HG03558 (cell line): ENCODE results near the gene AP2A2.

ENCODE experiments used
- ATAC-seq: cut with Tn5 transposase; IDR thresholded peaks from one replicate; pipeline ENCODE4 v1.9.1; 2021; ENCODE audit warnings: moderate number of reproducible peaks; ENCODE audit not compliant: unreplicated experiment; ENCODE audit errors: extremely low read depth

Gene AP2A2

DNA sequence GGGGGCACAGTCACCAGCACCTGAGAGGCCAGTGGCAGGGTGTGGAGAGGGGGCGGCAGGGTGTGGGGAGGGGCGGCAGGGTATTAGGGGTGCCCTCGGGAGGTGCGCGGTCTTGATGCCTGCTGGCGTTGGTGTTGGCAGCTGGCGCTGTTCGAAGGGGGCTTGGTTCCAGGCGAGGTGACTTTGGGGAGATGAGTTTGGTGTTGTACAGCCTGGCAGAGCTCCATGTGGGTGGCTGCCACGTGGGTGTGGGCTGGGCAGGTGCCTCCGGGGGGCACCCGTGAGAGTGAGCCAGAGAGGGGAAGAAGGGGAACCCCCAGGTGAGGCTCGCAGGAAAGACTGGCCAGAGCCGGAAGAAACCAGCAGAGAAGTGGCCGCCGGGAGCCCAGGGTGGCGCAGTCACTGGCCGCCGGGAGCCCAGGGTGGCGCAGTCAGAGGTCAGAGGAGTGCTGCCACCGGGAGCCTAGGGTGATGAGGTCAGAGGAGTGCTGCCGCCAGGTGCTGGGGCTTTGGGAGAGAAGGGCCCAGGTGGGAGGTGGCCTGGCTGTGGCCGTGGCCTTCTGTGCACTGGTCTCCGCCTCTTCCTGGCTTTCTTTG is 66.1 kb downstream of the AP2A2 start:
- no peak for ATAC-seq

DNA sequence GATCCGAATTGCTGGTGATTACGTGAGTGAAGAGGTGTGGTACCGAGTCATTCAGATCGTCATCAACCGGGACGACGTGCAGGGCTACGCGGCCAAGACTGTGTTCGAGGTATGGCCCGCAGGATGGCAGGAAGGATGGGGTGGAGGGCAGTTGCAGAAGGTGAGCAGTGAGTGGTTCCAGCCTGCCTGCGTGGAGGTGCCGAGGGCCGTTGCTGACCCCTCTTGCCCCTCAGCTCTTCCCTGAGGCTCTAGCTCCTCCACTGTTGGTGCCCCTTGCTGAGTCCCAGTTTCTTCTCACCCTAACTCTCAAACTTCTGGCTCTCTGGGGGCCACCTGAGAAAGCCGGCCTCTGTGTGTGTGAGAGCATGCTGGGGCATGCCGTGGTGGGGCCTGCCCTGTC is 66.9 kb downstream of the AP2A2 start:
- no peak for ATAC-seq

DNA sequence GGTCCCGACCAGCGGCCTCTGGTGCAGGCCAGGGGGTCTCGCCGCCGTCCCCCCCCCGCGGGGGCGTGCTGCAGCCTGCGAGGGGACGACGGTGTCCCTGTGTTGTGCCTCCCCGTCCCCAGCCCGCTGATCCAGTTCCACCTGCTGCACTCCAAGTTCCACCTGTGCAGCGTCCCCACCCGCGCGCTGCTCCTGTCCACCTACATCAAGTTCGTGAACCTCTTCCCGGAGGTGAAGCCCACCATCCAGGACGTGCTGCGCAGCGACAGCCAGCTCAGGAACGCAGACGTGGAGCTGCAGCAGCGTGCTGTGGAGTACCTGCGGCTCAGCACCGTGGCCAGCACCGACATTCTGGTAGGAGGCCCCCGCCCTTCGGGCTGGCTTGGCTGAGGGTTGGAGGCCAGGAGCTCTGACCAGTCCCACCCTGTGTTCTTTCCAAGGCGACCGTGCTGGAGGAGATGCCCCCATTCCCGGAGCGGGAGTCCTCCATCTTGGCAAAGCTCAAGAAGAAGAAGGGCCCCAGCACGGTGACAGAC is 68.0 kb downstream of the AP2A2 start:
- no peak for ATAC-seq

GRCh38 chr11:995044-995751 is 69.5 kb downstream of the AP2A2 start:
- ATAC-seq = no peak

DNA sequence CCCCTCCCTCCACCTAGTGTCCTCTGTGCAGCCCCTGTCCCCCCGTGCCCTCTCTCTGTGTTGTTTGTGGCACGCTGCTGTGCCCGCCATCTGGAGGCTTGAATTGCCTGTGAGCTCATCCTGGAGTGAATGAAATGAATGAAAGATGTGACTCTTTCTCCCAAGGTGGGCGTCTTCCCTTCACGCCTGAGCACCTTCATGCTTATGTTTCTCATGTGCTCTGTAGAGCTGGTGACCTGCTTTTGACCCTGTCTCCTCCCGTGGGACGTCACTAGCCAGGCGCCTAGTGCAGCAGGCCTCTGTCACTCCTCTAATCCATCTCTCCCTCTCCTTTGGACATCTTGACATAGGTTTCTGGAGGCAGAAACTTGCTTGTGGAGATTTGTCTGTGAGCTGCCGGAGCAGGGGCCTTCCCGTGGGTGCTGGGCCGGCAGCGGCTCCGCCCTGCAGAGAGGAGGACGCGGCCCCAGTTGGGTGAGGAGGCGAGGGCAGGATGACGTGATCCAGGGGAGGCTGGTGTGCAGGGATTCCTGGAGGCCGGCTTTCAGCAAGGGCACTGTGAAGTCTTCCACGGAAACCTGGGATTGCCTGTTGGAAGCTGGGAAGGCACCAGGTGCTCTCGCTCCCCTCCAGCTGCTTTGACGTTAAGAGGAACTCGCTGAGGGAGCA is 70.2 kb downstream of the AP2A2 start:
- no peak for ATAC-seq

DNA sequence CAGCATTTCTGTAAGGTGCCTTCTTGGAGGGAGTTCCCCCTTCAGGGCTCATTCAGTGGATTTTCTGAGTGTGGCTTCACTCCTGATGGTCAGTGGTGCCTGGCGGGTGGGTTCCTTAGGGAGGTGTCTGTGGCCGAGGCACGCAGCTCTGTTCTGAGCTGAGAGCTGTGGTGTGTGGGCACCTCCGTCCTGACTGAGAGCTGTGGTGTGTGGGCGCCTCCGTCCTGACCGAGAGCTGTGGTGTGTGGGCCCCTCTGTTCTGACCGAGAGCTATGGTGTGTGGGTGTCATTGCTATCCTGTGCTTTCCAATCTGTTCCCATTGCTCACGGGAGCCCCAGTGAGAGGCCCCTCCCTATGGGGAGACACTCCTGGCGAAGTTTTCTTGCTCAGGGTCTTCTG is 71.0 kb downstream of the AP2A2 start:
- no peak for ATAC-seq

- no peak for ATAC-seq
Observed at GRCh38 chr11:997907-998306, 72.2 kb downstream of the AP2A2 start.

DNA sequence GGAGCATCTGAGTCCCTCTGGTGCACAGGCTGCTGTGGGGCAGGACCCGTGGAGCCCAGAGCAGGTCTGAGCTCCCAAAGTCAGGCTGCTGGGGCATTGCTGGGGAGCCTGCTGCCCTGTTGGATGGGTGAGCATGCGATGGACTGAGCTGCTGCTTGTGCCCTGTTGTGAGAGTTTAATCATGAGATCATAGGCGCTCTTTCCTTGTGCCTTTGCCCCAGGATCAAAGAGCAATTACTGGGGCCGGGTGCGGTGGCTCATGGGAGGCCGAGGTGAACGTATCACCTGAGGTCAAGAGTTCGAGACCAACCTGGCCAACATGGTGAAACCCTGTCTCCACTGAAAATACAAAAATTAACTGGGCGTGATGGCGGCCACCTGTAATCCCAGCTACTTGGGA is 73.3 kb downstream of the AP2A2 start:
- no peak for ATAC-seq

- ATAC-seq = no peak
Observed at GRCh38 chr11:1000357-1001278, 74.9 kb downstream of the AP2A2 start.

- no peak for ATAC-seq
Observed at GRCh38 chr11:1001617-1002405, 76.1 kb downstream of the AP2A2 start.

DNA sequence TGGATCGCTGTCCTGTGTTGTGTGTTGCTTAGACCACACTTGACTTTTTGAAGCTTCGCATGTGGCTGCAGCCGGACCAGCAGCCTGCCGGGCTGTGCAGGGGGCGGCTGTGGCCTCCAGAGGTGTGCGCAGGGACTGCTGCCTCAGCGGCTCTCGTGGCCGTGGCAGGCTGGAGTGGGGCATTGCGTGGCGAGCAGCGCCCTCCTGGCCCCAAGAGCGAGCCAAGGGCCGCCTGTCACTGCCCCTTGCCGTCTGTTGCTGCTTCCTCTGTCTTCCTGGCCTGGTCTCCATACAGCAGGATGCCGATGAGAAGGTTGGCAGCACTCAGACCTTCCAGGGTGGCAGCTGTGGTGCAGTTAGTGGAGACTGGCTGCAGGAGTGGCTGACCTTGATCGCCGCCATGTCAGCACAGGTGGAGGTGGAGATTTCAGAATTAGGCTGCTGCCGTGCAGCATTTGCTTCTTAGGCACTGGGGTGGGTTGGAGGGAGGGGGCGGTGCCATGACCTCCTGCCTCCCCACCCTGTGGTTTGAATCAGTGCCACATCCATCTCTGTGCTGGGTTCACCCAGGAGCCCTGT is 76.8 kb downstream of the AP2A2 start:
- ATAC-seq = no peak

DNA sequence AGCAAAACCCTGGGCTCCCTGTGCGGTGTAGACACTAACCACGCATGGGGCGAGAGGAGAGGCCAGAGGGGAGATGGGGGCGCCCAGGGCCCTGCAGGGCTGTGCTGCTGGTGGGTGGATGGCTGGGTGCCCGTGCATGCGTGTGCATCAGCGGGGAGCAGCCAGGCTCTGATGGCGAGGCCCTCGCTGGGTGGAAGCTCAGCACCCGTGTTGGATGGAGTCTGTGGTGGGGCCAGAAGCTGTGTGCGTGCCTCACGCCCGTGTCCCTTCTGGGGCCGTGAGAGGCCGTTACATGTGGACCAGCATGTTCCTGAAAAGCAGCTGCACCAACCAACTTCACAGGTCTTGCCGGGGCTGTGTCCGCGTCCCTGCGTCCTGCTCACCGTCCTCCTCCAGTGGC is 77.5 kb downstream of the AP2A2 start:
- no peak for ATAC-seq

GRCh38 chr11:1005928-1006327 is 80.3 kb downstream of the AP2A2 start:
- no peak for ATAC-seq

GRCh38 chr11:1006762-1007161 is 81.1 kb downstream of the AP2A2 start:
- no peak for ATAC-seq

DNA sequence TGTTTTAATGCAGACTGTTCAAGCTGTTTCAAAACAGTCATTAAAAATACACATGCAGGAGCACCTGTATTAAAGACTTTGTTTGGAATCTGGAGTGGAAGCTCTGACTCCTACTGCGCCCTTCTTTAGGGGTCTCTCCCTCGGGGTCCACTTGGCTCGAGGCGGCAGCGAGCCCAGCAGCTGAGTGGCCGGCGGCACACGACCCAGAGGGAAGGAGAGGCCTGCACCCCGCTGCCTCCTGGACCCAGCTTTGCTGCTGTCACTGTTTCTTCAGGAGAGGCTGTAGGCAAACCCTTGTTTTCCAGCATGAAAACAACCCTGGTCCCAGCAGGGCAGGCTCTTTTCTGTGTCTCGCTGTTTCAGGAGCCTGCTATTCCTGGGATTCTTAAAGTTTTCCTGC is 81.6 kb downstream of the AP2A2 start:
- no peak for ATAC-seq

DNA sequence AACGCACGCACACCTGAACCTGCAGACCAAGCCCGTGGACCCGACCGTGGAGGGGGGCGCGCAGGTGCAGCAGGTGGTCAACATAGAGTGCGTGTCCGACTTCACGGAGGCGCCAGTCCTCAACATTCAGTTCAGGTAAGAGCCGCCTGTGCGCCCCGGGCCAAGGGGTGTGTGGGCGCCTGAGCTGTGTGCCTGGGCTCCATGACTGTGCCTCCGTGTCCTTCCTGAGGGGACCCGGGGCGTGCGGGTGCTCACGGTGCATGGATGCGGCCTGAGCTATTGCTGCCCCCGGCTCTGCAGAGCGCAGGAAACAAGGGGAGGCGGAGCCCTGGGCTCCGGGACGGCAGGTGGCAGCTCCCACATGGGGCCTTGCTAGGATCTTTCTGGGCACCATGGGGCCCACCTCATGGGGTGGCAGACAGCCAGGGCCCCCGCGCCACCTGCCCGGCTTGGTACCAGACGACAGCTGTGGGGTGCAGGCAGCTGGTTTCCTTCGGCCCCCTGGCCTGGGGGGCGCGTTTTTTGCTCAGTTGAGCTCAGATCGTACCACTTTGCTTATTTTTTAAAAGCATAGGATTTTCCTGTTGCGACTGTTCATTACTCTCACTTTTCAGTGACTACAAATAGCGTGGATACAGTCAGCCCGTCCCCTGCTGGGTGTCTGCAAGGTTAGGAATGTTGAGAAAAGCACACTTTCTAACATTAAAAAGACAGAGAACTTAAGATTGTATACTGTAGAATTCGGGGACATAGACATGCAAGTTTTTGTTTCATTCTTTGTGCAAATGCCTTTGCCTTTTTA is 82.5 kb downstream of the AP2A2 start:
- ATAC-seq = no peak

- ATAC-seq = no peak
Observed at GRCh38 chr11:1008803-1009145, 83.1 kb downstream of the AP2A2 start.

DNA sequence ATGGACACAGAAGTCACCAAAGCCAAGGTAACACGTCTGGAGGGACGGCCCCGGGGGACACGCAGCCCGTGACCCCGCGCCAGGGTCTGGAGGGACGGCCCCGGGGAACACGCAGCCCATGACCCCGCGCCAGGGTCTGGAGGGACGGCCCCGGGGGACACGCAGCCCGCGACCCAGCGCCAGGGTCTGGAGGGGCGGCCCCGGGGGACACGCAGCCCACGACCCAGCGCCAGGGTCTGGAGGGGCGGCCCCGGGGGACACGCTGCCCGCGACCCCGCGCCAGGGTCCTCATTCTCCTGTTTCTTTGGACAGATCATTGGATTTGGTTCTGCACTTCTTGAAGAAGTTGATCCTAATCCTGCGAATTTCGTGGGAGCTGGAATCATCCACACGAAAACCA is 83.7 kb downstream of the AP2A2 start:
- no peak for ATAC-seq

DNA sequence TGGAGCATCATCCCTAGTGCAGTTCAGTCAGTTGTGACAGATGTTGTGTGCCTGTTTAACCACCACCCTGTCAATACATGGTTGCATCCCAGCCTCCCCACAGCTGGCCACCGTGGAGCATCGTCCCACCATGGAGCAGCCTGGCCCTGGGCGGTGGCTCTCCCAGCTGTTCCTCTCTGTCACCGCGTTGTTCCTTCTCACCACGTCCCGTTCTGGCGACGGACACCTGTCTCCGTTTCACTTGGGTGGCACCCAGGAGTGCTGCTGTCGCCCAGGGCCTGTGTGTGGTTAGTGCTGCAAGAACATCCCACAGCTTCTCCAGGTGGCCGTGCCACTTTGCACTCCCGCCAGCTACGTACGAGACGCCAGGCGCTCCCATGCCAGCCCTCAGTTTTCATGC is 84.3 kb downstream of the AP2A2 start:
- no peak for ATAC-seq
